ENCODE data around the gene SIL1. TPM values are rescaled to one million over a fixed set of nuclear protein-coding genes. Genes with fewer than 3 reads are reported as not detected.

SIL1 gene
- total and polyA plus RNA-seq, 2 experiments from 2014 or later = 78.8 to 89.8 TPM

DNA sequence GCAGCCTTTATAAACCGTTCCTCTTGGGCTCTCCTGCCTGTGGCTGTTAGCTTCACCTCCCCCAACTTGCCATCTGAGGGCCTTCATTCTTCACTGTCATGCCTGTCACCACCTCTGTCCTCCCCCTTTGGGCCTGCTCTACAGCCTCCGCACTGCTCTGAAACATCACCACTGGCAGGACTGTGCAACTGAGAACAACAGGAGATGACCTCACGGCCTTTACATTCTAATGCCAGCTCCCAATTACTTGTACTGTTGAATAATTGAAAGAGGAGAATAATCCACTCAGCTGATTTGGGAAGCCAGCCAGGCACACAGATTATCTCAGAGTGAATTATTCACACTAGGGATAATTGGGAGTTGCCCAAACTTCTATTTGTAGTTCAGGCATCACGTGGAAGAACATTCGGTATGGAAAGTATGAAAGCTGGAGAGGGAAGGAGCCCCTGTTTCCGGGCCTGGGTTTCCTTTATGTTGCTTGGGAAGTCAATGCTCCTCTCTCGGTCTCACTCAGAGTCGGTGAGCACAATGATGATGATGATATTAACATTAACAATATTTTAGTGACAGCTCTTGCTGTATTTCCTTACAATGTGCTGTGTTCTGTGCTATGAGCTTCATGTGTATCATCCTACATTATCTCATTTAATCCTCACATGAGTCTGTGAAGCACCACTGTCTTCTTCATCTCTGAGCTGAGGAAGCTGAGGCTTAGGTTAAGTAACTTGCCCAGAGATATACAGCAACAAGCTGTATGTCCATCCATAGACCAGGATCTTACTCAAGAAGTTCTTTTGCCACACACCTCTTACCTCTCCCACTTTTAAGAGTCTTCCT, 223.7 kb downstream of the SIL1 start:
- peak overlapping the region; percentile 26 for H2AFZ ChIP-seq

DNA sequence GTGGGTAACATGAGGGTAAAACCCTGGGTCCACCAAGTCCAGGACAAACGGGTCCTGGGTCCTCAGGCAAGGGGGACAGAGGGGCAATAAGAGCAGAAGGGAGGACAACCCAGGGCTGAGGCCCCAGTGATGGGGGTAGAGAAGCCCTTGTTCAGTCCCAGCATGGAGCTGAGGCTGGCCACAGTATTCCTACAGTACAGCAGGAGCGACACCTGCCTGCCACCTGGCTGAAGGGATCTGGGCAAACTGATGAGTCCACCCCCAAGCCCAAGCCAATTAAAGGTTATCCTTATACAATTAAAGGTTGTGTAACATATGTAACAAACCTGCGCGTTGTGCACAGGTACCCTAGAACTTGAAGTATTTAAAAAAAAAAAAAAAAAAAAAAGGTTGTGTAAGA, 225.3 kb downstream of the SIL1 start:
- no peaks in the 10 kb centered on the region for H3K36me3 ChIP-seq (ENCODE audit: low read depth)
- TF ChIP-seq EZH2 (IDR thresholded peaks at IDR 0.05; ENCODE audit: insufficient read depth, poor library complexity, severe bottlenecking) (no peak), EZH2phosphoT487 (IDR thresholded peaks at IDR 0.05; ENCODE audit: insufficient read depth, low read depth) (no peak)

More for the DNA sequence above, 223.7 kb downstream of the SIL1 start:
- H3K9ac ChIP-seq = peak overlapping the region; percentile 39
- H3K9me2 ChIP-seq (ENCODE audit: insufficient read depth) = no peaks in the 10 kb centered on the region
- 3 to 4% methylated on average over 8 of the region's 8 CpGs for WGBS, 2 experiments (ENCODE audit: low coverage in 1 of 2, low lambda C conversion rate in 2 of 2, missing lambda C conversion rate in 2 of 2)
- H4K20me1 ChIP-seq (ENCODE audit: insufficient read depth) = no peaks in the 10 kb centered on the region
- no peaks in the 10 kb centered on the region for H3K27me3 ChIP-seq (replicated peaks; ENCODE audit: insufficient read depth)
- peaks cover 27% of the 10 kb centered on the region for H3F3A ChIP-seq (ENCODE audit: insufficient read depth)
- peak; percentile 87 for DNase-seq
- H3K79me2 ChIP-seq (ENCODE audit: insufficient read depth) = no peaks in the 10 kb centered on the region
- H3K4me3 ChIP-seq = 0 out of 2 replicates have a peak overlapping the region, but pooled peaks have one; percentile 5
- H3K9me3 ChIP-seq (ENCODE audit: low read depth) = no peaks in the 10 kb centered on the region
- peak overlapping the region; percentile 45 for H3K4me2 ChIP-seq (ENCODE audit: unreplicated experiment)
- in situ Hi-C loops (cut with MboI) = no loop called here
- TF ChIP-seq EZH2 (IDR thresholded peaks at IDR 0.05; ENCODE audit: insufficient read depth, poor library complexity, severe bottlenecking) (no peak), EZH2phosphoT487 (IDR thresholded peaks at IDR 0.05; ENCODE audit: insufficient read depth, low read depth) (no peak)
- peaks cover 37% of the 10 kb centered on the region for H3K4me1 ChIP-seq (ENCODE audit: insufficient read depth)
- H3K36me3 ChIP-seq (ENCODE audit: low read depth) = no peaks in the 10 kb centered on the region
- peak overlapping the region; percentile 74 for H3K27ac ChIP-seq

DNA sequence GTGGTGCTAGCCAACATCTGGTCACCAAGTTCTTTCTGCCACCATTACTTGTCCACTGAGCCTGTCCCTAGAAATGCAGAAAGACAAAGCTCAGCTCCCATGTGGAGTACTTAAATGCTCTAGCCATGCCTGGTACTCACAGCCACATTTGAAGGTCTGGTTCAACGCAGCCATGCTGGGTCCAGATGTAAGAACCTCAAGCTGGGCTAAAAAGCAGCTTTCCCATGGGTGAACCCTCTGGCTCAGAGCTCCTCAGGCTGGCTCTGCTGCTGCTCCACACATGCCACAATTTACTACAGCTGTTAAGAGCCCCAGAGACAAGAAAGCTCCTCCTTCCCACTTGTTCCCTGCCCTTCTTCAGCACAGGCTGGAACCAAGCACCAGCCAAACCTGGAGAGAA, 225.9 kb downstream of the SIL1 start:
- WGBS, 2 experiments (ENCODE audit: low coverage in 1 of 2, low lambda C conversion rate in 2 of 2, missing lambda C conversion rate in 2 of 2) = 20 to 21% methylated on average over 1 of the region's 1 CpG
- H3K4me3 ChIP-seq = no peak overlapping the region
- no peak overlapping the region for H3K9ac ChIP-seq
- no peak for TF ChIP-seq EZH2phosphoT487 (IDR thresholded peaks at IDR 0.05; ENCODE audit: insufficient read depth, low read depth)
- TF ChIP-seq EZH2 (IDR thresholded peaks at IDR 0.05; ENCODE audit: insufficient read depth, poor library complexity, severe bottlenecking) = no peak
- no peaks in the 10 kb centered on the region for H3K79me2 ChIP-seq (ENCODE audit: insufficient read depth)
- DNase-seq = peak; percentile 36
- no peak overlapping the region for H3K4me2 ChIP-seq (ENCODE audit: unreplicated experiment)
- in situ Hi-C loops (cut with MboI) = no loop called here
- H3K36me3 ChIP-seq (ENCODE audit: low read depth) = no peaks in the 10 kb centered on the region
- no peaks in the 10 kb centered on the region for H3K9me2 ChIP-seq (ENCODE audit: insufficient read depth)
- no peaks in the 10 kb centered on the region for H3K9me3 ChIP-seq (ENCODE audit: low read depth)
- H3F3A ChIP-seq (ENCODE audit: insufficient read depth) = peaks cover 22% of the 10 kb centered on the region
- H4K20me1 ChIP-seq (ENCODE audit: insufficient read depth) = no peaks in the 10 kb centered on the region
- H3K27ac ChIP-seq = no peak overlapping the region
- H3K4me1 ChIP-seq (ENCODE audit: insufficient read depth) = peaks cover 36% of the 10 kb centered on the region
- no peak overlapping the region for H2AFZ ChIP-seq
- H3K27me3 ChIP-seq (replicated peaks; ENCODE audit: insufficient read depth) = no peaks in the 10 kb centered on the region

More for the DNA sequence above, 225.3 kb downstream of the SIL1 start:
- Histone ChIP-seq H3K4me3 (no peak overlapping the region), H3K4me1 (ENCODE audit: insufficient read depth) (peaks cover 32% of the 10 kb centered on the region), H2AFZ (no peak overlapping the region), H3K9me3 (ENCODE audit: low read depth) (no peaks in the 10 kb centered on the region), H3K4me2 (ENCODE audit: unreplicated experiment) (no peak overlapping the region), H3F3A (ENCODE audit: insufficient read depth) (peaks cover 22% of the 10 kb centered on the region), H3K9ac (no peak overlapping the region), H3K79me2 (ENCODE audit: insufficient read depth) (no peaks in the 10 kb centered on the region), H3K27me3 (replicated peaks; ENCODE audit: insufficient read depth) (no peaks in the 10 kb centered on the region), H3K9me2 (ENCODE audit: insufficient read depth) (no peaks in the 10 kb centered on the region), H4K20me1 (ENCODE audit: insufficient read depth) (no peaks in the 10 kb centered on the region), H3K27ac (no peak overlapping the region)
- whole genome bisulfite sequencing, 2 experiments (ENCODE audit: low coverage in 1 of 2, low lambda C conversion rate in 2 of 2, missing lambda C conversion rate in 2 of 2) = 77 to 81% methylated on average over 4 of the region's 4 CpGs
- in situ Hi-C loops (cut with MboI) = no loop called here
- DNase-seq = no peak

DNA sequence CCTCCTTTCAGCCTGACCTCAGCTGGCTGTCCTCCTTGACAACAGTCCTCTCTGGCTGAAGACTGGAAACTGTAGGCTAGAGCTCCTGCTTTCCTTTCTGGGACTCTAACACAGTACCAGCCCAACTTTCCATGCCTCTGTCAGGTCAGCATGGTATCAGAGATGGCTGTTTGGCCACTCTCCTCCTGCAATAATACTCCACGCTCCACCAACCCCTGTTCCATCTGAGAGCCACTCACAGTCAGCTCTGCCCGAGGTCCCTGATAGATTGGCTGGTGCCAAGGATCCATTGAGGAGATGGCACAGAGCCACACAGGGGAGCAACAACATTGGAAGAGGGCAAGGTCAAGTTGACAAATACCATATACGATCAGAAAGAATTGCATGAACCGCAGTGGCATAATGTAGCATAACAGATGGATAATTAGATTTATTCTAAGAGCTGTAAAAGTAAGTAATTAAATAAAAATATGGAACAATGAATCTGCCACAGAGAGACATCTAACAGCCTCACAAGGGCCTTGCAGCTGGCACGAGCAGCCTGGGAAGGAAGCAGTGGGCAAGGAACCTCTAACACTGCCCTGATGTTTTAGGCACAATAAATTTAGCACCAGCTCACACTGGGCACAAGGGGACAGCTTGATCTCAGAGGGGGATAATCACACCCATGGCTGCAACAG, 228.7 kb downstream of the SIL1 start:
- DNase-seq = no peak
- peaks cover 7% of the 10 kb centered on the region; the same call in 1 of the 2 replicates for H3F3A ChIP-seq (ENCODE audit: insufficient read depth)
- H3K27me3 ChIP-seq (replicated peaks; ENCODE audit: insufficient read depth) = no peaks in the 10 kb centered on the region
- no peak overlapping the region for H3K4me3 ChIP-seq
- WGBS, 2 experiments (ENCODE audit: low coverage in 1 of 2, low lambda C conversion rate in 2 of 2, missing lambda C conversion rate in 2 of 2) = 91 to 94% methylated on average over 5 of the region's 5 CpGs
- H3K9ac ChIP-seq = no peak overlapping the region
- TF ChIP-seq EZH2 (IDR thresholded peaks at IDR 0.05; ENCODE audit: insufficient read depth, poor library complexity, severe bottlenecking) (no peak), EZH2phosphoT487 (IDR thresholded peaks at IDR 0.05; ENCODE audit: insufficient read depth, low read depth) (no peak)
- in situ Hi-C loops (cut with MboI) = no loop called here
- H3K27ac ChIP-seq = no peak overlapping the region
- no peak overlapping the region for H3K4me2 ChIP-seq (ENCODE audit: unreplicated experiment)
- no peaks in the 10 kb centered on the region for H3K9me3 ChIP-seq (ENCODE audit: low read depth)
- H4K20me1 ChIP-seq (ENCODE audit: insufficient read depth) = no peaks in the 10 kb centered on the region
- H3K9me2 ChIP-seq (ENCODE audit: insufficient read depth) = no peaks in the 10 kb centered on the region
- no peak overlapping the region for H2AFZ ChIP-seq
- no peaks in the 10 kb centered on the region for H3K36me3 ChIP-seq (ENCODE audit: low read depth)
- H3K4me1 ChIP-seq (ENCODE audit: insufficient read depth) = peaks cover 22% of the 10 kb centered on the region
- H3K79me2 ChIP-seq (ENCODE audit: insufficient read depth) = no peaks in the 10 kb centered on the region
